ENCODE measurements around the gene KASH5. TPM values are rescaled to one million over a fixed set of nuclear protein-coding genes. Genes with fewer than 3 reads are reported as not detected.

The KASH5 gene
- total RNA-seq, 1 donor from 2014 or later: not detected

- DNase-seq (ENCODE audit: low spot score, unreplicated experiment): no peak
- Mint-ChIP-seq H3K27me3 (peaks cover 22% of the 10 kb centered on the region), H3K27ac (peak overlapping the region; percentile 76), H3K4me1 (ENCODE audit: low read depth) (peaks cover 7% of the 10 kb centered on the region), H3K9me3 (ENCODE audit: low read depth) (no peaks in the 10 kb centered on the region), H3K4me3 (ENCODE audit: low read depth) (no peak overlapping the region), H3K36me3 (ENCODE audit: insufficient read depth) (no peaks in the 10 kb centered on the region)
- no peak for TF ChIP-seq CTCF (IDR thresholded peaks at IDR 0.05; ENCODE audit: unreplicated experiment)
These were observed 15.5 kb downstream of the KASH5 start for GRCh38 chr19:49403404-49404187.

- no peak for TF ChIP-seq CTCF (IDR thresholded peaks at IDR 0.05; ENCODE audit: unreplicated experiment)
These were observed 19.0 kb downstream of the KASH5 start for GRCh38 chr19:49407079-49407478.

GRCh38 chr19:49407482-49408015 lies 19.5 kb downstream of the KASH5 start:
- no peak for DNase-seq (ENCODE audit: low spot score, unreplicated experiment)
- Mint-ChIP-seq H3K4me1 (ENCODE audit: low read depth) (peaks cover 7% of the 10 kb centered on the region), H3K36me3 (ENCODE audit: insufficient read depth) (no peaks in the 10 kb centered on the region), H3K27me3 (peaks cover 39% of the 10 kb centered on the region), H3K4me3 (ENCODE audit: low read depth) (no peak overlapping the region), H3K27ac (no peak overlapping the region), H3K9me3 (ENCODE audit: low read depth) (no peaks in the 10 kb centered on the region)
- no peak for TF ChIP-seq CTCF (IDR thresholded peaks at IDR 0.05; ENCODE audit: unreplicated experiment)

More at GRCh38 chr19:49407079-49407478, 19.0 kb downstream of the KASH5 start:
- DNase-seq (ENCODE audit: low spot score, unreplicated experiment): no peak
- Mint-ChIP-seq H3K36me3 (ENCODE audit: insufficient read depth) (no peaks in the 10 kb centered on the region), H3K9me3 (ENCODE audit: low read depth) (no peaks in the 10 kb centered on the region), H3K4me3 (ENCODE audit: low read depth) (no peak overlapping the region), H3K27me3 (peaks cover 34% of the 10 kb centered on the region), H3K4me1 (ENCODE audit: low read depth) (peaks cover 7% of the 10 kb centered on the region), H3K27ac (no peak overlapping the region)

- TF ChIP-seq CTCF (IDR thresholded peaks at IDR 0.05; ENCODE audit: unreplicated experiment): no peak
- Mint-ChIP-seq H3K27ac (no peak overlapping the region), H3K36me3 (ENCODE audit: insufficient read depth) (no peaks in the 10 kb centered on the region), H3K9me3 (ENCODE audit: low read depth) (no peaks in the 10 kb centered on the region), H3K4me1 (ENCODE audit: low read depth) (peaks cover under 1% of the 10 kb centered on the region), H3K27me3 (peaks cover 51% of the 10 kb centered on the region), H3K4me3 (ENCODE audit: low read depth) (no peak overlapping the region)
- DNase-seq (ENCODE audit: low spot score, unreplicated experiment): no peak
These were observed 20.9 kb downstream of the KASH5 start for GRCh38 chr19:49408816-49409440.

- Mint-ChIP-seq H3K36me3 (ENCODE audit: insufficient read depth) (no peaks in the 10 kb centered on the region), H3K4me1 (ENCODE audit: low read depth) (no peaks in the 10 kb centered on the region), H3K27me3 (peaks cover 53% of the 10 kb centered on the region), H3K27ac (no peak overlapping the region), H3K4me3 (ENCODE audit: low read depth) (no peak overlapping the region), H3K9me3 (ENCODE audit: low read depth) (no peaks in the 10 kb centered on the region)
- no peak for DNase-seq (ENCODE audit: low spot score, unreplicated experiment)
- no peak for TF ChIP-seq CTCF (IDR thresholded peaks at IDR 0.05; ENCODE audit: unreplicated experiment)
These were observed 21.5 kb downstream of the KASH5 start for GRCh38 chr19:49409441-49410029.

Data from progenitor cell of endocrine pancreas (in vitro differentiated cells).